GM06990 (cell line): ENCODE data around the gene MSMO1.

Experiments
- DNase-seq: peaks from one replicate; pipeline ENCODE4 v3.0.0-alpha.2; 2011; ENCODE audit not compliant: insufficient read length; ENCODE audit errors: extremely low read depth
- H3K27me3 ChIP-seq: replicated peaks from 2 replicates; pipeline ENCODE4 v1.6.0; 2011; ENCODE audit warnings: low read length; ENCODE audit not compliant: control insufficient read depth, insufficient read depth
- H3K36me3 ChIP-seq: 2 replicates; pipeline ENCODE4 v1.5.1; 2011; ENCODE audit warnings: low read length; ENCODE audit not compliant: control insufficient read depth, insufficient read depth
- H3K4me3 ChIP-seq: replicated peaks from 2 replicates; pipeline ENCODE4 v1.5.1; 2011; ENCODE audit warnings: low read depth, mild to moderate bottlenecking, control low read depth, low read length
- CTCF ChIP-seq: IDR thresholded peaks from 2 replicates; pipeline ENCODE4 v1.5.1; 2011; ENCODE audit warnings: low read length, control low read depth, mild to moderate bottlenecking, inconsistent platforms; ENCODE audit not compliant: insufficient read depth, poor library complexity, severe bottlenecking

Gene MSMO1

GRCh38 chr4:165378745-165379677, 51.5 kb downstream of the MSMO1 start, which contains the start of gene CPE:
Gene CPE, plus strand, starts transcription at chr4:165379008. Its CDS starts 214 bp downstream, at chr4:165379222.
- Histone ChIP-seq H3K27me3 (peaks cover 4% of the 10 kb centered on the region; the same call in 1 of the 2 replicates), H3K4me3 (no peak within 1 kb of the TSS), H3K36me3 (no peaks in the 10 kb centered on the region)
- TF ChIP-seq CTCF = peak; percentile 3
- DNase-seq = peak; percentile 58

- no peaks in the 10 kb centered on the region for H3K36me3 ChIP-seq
- TF ChIP-seq CTCF = no peak
- DNase-seq = no peak
- H3K27me3 ChIP-seq = peaks cover 4% of the 10 kb centered on the region; the same call in 1 of the 2 replicates
- H3K4me3 ChIP-seq = no peak overlapping the region
These were observed 52.2 kb downstream of the MSMO1 start for GRCh38 chr4:165379678-165380064.

- no peak for TF ChIP-seq CTCF
- DNase-seq = no peak
- Histone ChIP-seq H3K27me3 (peaks cover 4% of the 10 kb centered on the region; the same call in 1 of the 2 replicates), H3K4me3 (no peak overlapping the region), H3K36me3 (no peaks in the 10 kb centered on the region)
These were observed 53.3 kb downstream of the MSMO1 start for GRCh38 chr4:165380805-165381204.

- H3K27me3 ChIP-seq = peaks cover 4% of the 10 kb centered on the region; the same call in 1 of the 2 replicates
- no peak for TF ChIP-seq CTCF
- DNase-seq = no peak
These were observed 54.4 kb downstream of the MSMO1 start for GRCh38 chr4:165381821-165382373.

GRCh38 chr4:165382640-165383039, 55.2 kb downstream of the MSMO1 start:
- H3K27me3 ChIP-seq = peaks cover 4% of the 10 kb centered on the region; the same call in 1 of the 2 replicates
- no peaks in the 10 kb centered on the region for H3K36me3 ChIP-seq
- DNase-seq = no peak
- no peak for TF ChIP-seq CTCF
- H3K4me3 ChIP-seq = no peak overlapping the region

More at GRCh38 chr4:165381821-165382373, 54.4 kb downstream of the MSMO1 start:
- Histone ChIP-seq H3K36me3 (no peaks in the 10 kb centered on the region), H3K4me3 (no peak overlapping the region)
